Motor neuron (in vitro differentiated cells): Measurements from ENCODE around the gene NCBP1. TPM values are rescaled to one million over a fixed set of nuclear protein-coding genes. Genes with fewer than 3 reads are reported as not detected.
"Not testable (repeated sequence)": the region's sequence is repeated elsewhere in the genome, so short reads cannot be mapped to it uniquely, and the experiment has no call there.

ENCODE experiments used
- ATAC-seq, 8 experiments: fragments of 200-7000 bp; cut with Tn5 transposase; replicated peaks in 6 of 8; 2 replicates each; pipeline ENCODE4 v1.8.0; 2021; ENCODE audit warnings: mild to moderate bottlenecking in 8 of 8, moderate library complexity in 8 of 8
- H3K27ac ChIP-seq, 2 donors: fragments of 250-450 bp; sonication (Bioruptor Pico); 2 replicates each; pipeline ENCODE4 v1.9.0; 2021; ENCODE audit warnings: antibody characterized with exemption in 2 of 2, mild to moderate bottlenecking in 2 of 2, moderate library complexity in 1 of 2
- H3K4me1 ChIP-seq, 2 donors: fragments of 250-450 bp; sonication (Bioruptor Pico); replicated peaks in 1 of 2; 2 replicates each; pipeline ENCODE4 v1.6.1; 2021; ENCODE audit warnings: antibody characterized with exemption in 2 of 2, mild to moderate bottlenecking in 2 of 2, moderate library complexity in 1 of 2
- H3K4me3 ChIP-seq, 5 donors: fragments of 250-450 bp; sonication (Bioruptor Pico); 2 replicates each; pipeline ENCODE4 v1.9.0; 2021; ENCODE audit warnings: antibody characterized with exemption in 5 of 5, mild to moderate bottlenecking in 5 of 5, moderate library complexity in 4 of 5
- WGBS, 10 experiments: fragments of 450-650 bp; shearing (Covaris generic); methylation state at CpG; one replicate each; pipeline ENCODE4 v1.0.0; 2022; 5-methylcytosine and 5-hydroxymethylcytosine counted together
- in situ Hi-C, 9 experiments: fragments of 400-800 bp; cut with MboI; loops; one replicate each; pipeline ENCODE4 v1.15.0; 2021; ENCODE audit warnings: low sequenced_read_pairs in 9 of 9, low pct_unique_long_range_greater_than_20kb in 2 of 9; ENCODE audit not compliant: unreplicated experiment in 9 of 9
- total RNA-seq, 8 experiments: library from RNA; unstranded; fragments of 300-600 nt; gene quantifications; 2 replicates each; pipeline versions ENCODE4 v1.2.3 to v1.2.4, GENCODE V29; 2022

The NCBP1 gene
- total RNA-seq, 8 experiments from 2014 or later, result 24.4 to 52.3 (median 37.2) TPM

GRCh38 chr9:97601228-97601898 is 32.3 kb upstream of the NCBP1 start:
- no peak overlapping the region for H3K4me3 ChIP-seq
- WGBS, 10 experiments, result 60 to 100% (median 92%) methylated on average over 1 to 6 of the region's 7 CpGs; no CpG with 5 or more reads in 1 of the 10 experiments
- in situ Hi-C loops, result loop anchor here in 7 of 9 experiments (10.0 to 25.0 kb wide), 4 partner anchors 127 to 739 kb away; partner anchors contain the start of gene ZNF782 (in 3 of the 7)
- H3K27ac ChIP-seq, result no peak overlapping the region
- H3K4me1 ChIP-seq, result peaks cover 0 to 2% of the 10 kb centered on the region in 2 donors
- no peak for ATAC-seq

GRCh38 chr9:97602430-97602829 is 31.2 kb upstream of the NCBP1 start:
- no peak for ATAC-seq
- in situ Hi-C loops, result loop anchor here in 7 of 9 experiments (10.0 to 25.0 kb wide), 4 partner anchors 128 to 740 kb away; partner anchors contain the start of gene ZNF782 (in 3 of the 7)
- Histone ChIP-seq H3K4me1 (peaks cover 0 to 2% of the 10 kb centered on the region in 2 donors), H3K27ac (no peak overlapping the region), H3K4me3 (no peak overlapping the region)
- WGBS, 10 experiments, result 79 to 100% (median 90%) methylated on average over 1 to 7 of the region's 10 CpGs; no CpG with 5 or more reads in 3 of the 10 experiments

DNA sequence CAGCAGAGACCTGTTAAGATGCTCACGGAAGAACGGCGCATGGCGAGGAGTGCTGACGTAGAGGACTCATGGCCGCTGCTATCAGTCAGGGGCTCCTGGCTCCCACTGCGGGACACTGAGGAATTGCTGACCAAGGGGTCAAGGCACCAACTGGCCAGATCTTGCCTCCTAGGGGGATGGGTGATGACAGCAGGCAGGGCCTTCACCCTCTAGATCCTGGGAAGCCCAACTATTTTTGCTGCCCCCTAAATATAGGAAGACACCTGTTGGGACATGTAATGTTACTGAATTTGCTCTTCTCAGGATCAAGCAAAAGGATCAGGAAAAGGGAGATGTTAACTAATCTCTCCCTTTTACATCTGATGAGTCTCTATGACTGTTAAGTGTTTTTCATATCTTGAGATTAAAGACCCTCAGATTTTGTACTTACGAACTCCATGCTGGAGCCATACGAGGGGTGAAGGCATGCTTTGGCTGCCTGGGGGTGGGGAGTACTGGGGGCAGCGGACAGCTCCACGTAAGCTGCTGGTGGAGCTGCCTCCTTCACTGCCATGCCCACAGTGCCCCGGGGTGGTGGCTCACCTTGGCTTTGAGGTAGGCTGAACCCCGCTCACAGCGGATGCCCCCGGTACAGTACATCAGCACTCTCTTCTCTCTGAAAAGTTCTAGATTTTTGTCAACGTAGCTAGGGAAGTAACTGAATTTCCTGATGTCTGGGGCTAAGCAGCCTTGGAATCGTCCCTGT is 28.5 kb upstream of the NCBP1 start:
- ATAC-seq, result no peak
- in situ Hi-C loops, result loop anchor here in 7 of 9 experiments (10.0 to 25.0 kb wide), 4 partner anchors 130 to 743 kb away; partner anchors contain the start of gene ZNF782 (in 3 of the 7)
- WGBS, 10 experiments, result 86 to 100% (median 95%) methylated on average over 1 to 9 of the region's 17 CpGs; no CpG with 5 or more reads in 2 of the 10 experiments
- Histone ChIP-seq H3K4me1 (no peaks in the 10 kb centered on the region), H3K27ac (no peak overlapping the region), H3K4me3 (no peak overlapping the region)

DNA sequence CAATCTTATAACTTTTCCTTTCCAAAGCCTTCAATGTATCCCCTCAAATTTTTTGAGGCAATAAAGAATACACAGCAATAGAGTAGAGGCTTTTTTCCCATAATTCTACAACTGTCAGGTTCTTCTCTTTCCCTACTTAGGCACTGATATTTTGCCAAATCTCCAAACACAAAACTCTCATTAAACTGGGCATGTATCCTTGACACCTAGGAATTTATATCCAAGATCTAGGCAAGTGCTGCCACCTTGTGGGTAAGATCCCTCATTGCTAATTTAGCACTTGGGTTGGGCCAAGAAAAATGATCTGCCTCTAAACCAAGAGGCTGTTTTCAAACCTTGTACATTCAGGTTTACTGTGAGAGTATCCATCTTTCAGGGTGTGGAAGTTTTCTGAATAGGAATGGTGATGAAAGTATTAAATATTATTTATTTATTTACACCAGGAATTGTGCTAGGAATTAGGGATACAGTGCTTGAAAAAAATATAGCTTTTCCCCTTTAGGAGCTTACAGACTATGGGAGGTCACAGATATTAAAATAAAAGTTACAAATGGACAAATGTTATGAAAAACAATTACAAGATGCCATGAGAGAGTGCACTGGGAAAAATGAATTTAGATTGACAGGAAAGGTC is 18.1 kb upstream of the NCBP1 start:
- Histone ChIP-seq H3K27ac (no peak overlapping the region), H3K4me1 (no peaks in the 10 kb centered on the region), H3K4me3 (no peak overlapping the region)
- in situ Hi-C loops, result loop anchor here in 7 of 9 experiments (10.0 to 25.0 kb wide), 4 partner anchors 153 to 753 kb away; partner anchors contain the start of genes ZNF782 (in 3 of the 7) and TDRD7 (in 1 of the 7)
- peak in 6 of 8 experiments; percentile 44 to 79 (median 64) for ATAC-seq

DNA sequence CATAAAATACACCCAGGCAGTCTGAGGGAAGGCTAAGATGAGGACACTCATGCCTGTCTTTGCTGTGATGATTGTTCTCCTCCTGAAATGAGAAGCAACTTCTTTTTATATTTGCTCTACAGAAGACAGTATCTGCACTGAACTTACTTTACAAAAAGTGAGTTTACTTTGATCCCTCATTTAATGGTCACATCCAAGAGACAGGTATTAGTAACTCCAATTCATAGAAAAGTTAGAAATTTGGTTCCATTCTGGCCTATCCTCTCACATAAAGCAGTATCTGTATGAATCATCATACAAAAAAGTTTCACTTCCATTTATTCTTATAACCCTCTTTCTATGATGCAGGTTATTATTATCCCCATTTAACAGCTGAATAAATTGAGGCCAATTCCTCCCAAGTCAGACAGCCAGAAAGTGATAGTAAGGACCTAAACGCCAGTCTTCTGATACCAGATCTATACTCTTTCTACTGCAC is 15.6 kb upstream of the NCBP1 start:
- in situ Hi-C loops, result loop anchor here in 7 of 9 experiments (10.0 to 25.0 kb wide), 4 partner anchors 156 to 756 kb away; partner anchors contain the start of genes ZNF782 (in 3 of the 7) and TDRD7 (in 1 of the 7)
- H3K27ac ChIP-seq, result no peak overlapping the region
- WGBS, 10 experiments, result 83 to 100% (median 100%) methylated on average over 1 of the region's 1 CpG; no CpG with 5 or more reads in 6 of the 10 experiments
- ATAC-seq, result no peak
- H3K4me3 ChIP-seq, result no peak overlapping the region
- H3K4me1 ChIP-seq, result no peaks in the 10 kb centered on the region

GRCh38 chr9:97620063-97620462 is 13.6 kb upstream of the NCBP1 start:
- ATAC-seq, result not testable (repeated sequence)
- in situ Hi-C loops, result loop anchor here in 7 of 9 experiments (25.0 kb wide), 3 partner anchors 158 to 758 kb away; partner anchors contain the start of gene ZNF782 (in 3 of the 7)
- WGBS, 10 experiments, result 39 to 100% (median 92%) methylated on average over 1 to 2 of the region's 2 CpGs; no CpG with 5 or more reads in 3 of the 10 experiments

GRCh38 chr9:97622483-97622882 is 11.1 kb upstream of the NCBP1 start:
- not testable (repeated sequence) for ATAC-seq, H3K4me1 ChIP-seq, H3K4me3 ChIP-seq, H3K27ac ChIP-seq
- WGBS, 10 experiments, result 100% methylated on average over 1 to 3 of the region's 5 CpGs; no CpG with 5 or more reads in 4 of the 10 experiments
- in situ Hi-C loops, result loop anchor here in 7 of 9 experiments (25.0 kb wide), 3 partner anchors 160 to 760 kb away; partner anchors contain the start of gene ZNF782 (in 3 of the 7)

More at GRCh38 chr9:97620063-97620462, 13.6 kb upstream of the NCBP1 start:
- not testable (repeated sequence) for H3K27ac ChIP-seq, H3K4me1 ChIP-seq, H3K4me3 ChIP-seq

DNA sequence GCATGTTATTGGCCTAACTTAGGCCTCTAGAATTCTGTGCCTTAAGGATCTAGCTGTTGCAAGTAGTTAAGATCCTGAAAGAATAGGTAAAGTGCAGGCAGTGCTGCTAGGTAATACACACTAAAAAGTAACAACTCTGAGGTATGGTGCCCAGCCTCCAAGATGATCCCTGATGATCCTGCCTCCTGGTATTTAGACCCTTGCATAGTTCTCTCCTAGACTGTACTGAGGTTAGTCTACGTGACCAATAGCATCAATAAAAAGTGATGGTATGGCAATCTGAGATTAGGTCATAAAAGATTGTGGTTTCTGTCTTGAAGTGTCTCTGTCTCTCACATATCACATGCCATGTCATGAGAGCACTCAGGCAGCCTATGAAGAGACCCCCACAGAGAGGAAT is 9.7 kb upstream of the NCBP1 start:
- in situ Hi-C loops, result loop anchor here in 7 of 9 experiments (25.0 kb wide), 3 partner anchors 162 to 762 kb away; partner anchors contain the start of gene ZNF782 (in 3 of the 7)
- Histone ChIP-seq H3K4me3 (no peak overlapping the region), H3K27ac (no peak overlapping the region), H3K4me1 (peaks cover 11 to 13% of the 10 kb centered on the region in 2 donors)
- WGBS, 10 experiments, result 80 to 100% (median 100%) methylated on average over 1 of the region's 1 CpG; no CpG with 5 or more reads in 4 of the 10 experiments
- ATAC-seq, result no peak

DNA sequence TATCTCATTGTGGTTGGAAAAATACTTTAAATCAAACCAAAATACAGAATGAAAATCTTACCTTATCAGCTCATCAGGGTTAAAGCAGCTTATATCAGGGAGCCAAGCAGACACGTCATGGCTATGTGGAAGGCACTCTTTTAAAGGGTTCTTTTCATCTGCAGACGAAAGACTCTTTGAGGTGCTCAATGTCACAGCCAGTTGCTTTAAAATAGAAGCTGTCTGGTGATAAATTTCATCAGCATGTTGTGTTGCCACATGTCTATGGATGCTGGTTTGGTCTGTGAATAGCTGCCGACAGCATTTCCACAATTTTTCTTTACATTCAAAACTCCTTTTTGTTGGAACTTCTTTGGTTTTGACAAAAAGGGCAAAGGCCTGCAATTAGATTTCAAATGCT is 8.0 kb upstream of the NCBP1 start:
- no peak overlapping the region for H3K4me3 ChIP-seq
- peak in 1 of 8 experiments; percentile 19 for ATAC-seq
- in situ Hi-C loops, result no loop called here
- WGBS, 10 experiments, result 0 to 93% (median 39%) methylated on average over 1 to 3 of the region's 3 CpGs
- no peak overlapping the region for H3K27ac ChIP-seq
- peaks cover 14 to 15% of the 10 kb centered on the region in 2 donors for H3K4me1 ChIP-seq

GRCh38 chr9:97627624-97628023 is 6.0 kb upstream of the NCBP1 start:
- 58 to 100% (median 87%) methylated on average over 1 to 5 of the region's 5 CpGs for WGBS, 10 experiments
- Histone ChIP-seq H3K27ac (no peak overlapping the region), H3K4me1 (peaks cover 23 to 24% of the 10 kb centered on the region in 2 donors)

DNA sequence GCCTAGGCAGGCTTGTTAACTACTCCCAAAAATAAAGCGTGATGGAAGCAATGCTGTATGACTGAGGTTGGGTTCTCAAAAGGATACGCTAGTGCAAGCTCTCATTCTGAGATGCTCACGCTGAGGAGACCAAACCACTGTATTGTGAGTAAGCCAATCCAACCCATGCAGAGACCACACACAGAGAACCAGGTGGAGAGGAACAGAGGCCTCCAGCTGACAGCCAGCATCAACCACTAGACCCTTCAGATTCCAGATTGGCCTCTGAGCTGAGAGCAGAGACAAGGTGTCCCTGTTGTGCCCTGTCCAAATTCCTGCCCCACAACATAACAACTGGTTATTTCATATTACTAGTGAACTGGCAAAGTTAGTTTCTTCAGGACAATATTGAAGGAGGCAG is 5.0 kb upstream of the NCBP1 start:
- Histone ChIP-seq H3K4me3 (no peak overlapping the region), H3K27ac (no peak overlapping the region), H3K4me1 (peaks cover 23 to 24% of the 10 kb centered on the region in 2 donors)
- in situ Hi-C loops, result no loop called here
- WGBS, 10 experiments, result 43 to 100% (median 94%) methylated on average over 1 to 3 of the region's 3 CpGs; no CpG with 5 or more reads in 2 of the 10 experiments
- ATAC-seq, result no peak

More at GRCh38 chr9:97627624-97628023, 6.0 kb upstream of the NCBP1 start:
- no peak overlapping the region for H3K4me3 ChIP-seq
- in situ Hi-C loops, result no loop called here
- no peak for ATAC-seq

DNA sequence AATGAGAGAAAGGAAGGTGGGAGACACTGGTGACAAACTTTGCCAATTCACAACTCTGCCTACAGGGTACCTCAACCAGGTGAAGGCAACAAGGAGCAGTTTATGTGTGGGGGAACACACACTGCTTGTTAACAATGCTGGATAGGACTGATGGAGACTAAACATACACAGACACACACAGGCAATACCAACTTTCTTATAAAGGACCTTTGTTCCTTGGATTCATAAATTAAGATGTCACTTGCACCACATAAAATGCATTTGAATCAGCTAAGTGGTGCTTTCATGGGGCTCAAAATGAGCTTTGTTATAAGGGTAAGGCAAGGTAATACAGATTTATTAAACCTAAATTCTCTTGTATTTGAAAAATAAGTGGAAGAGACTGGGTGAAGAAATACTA is 4.5 kb upstream of the NCBP1 start:
- in situ Hi-C loops, result no loop called here

More for the DNA sequence above, 4.5 kb upstream of the NCBP1 start:
- Histone ChIP-seq H3K27ac (no peak overlapping the region), H3K4me1 (peaks cover 23 to 24% of the 10 kb centered on the region in 2 donors), H3K4me3 (no peak overlapping the region)
- no peak for ATAC-seq
